GM12878 (cell line): Measurements from ENCODE around the gene C1RL. TPM values are rescaled to one million over a fixed set of nuclear protein-coding genes. Genes with fewer than 3 reads are reported as not detected.

Experiments used
- BCL11A ChIP-seq: IDR thresholded peaks from 2 replicates; pipeline ENCODE4 v1.6.1; 2011; ENCODE audit warnings: low read depth, low read length
- CBFB ChIP-seq: IDR thresholded peaks from 2 replicates; pipeline ENCODE4 v1.6.1; 2016; ENCODE audit warnings: antibody characterized with exemption, low read depth
- FOS ChIP-seq: IDR thresholded peaks from 3 replicates; pipeline ENCODE4 v1.6.1; 2011; ENCODE audit warnings: borderline replicate concordance; ENCODE audit not compliant: insufficient read length; ENCODE audit errors: extremely low read depth
- FOXM1 ChIP-seq: IDR thresholded peaks from 2 replicates; pipeline ENCODE4 v1.6.1; 2012; ENCODE audit warnings: low read depth, mild to moderate bottlenecking, inconsistent platforms, low read length, moderate library complexity
- GABPA ChIP-seq: IDR thresholded peaks from 2 replicates; pipeline ENCODE4 v1.6.1; 2014; ENCODE audit warnings: antibody characterized with exemption, low read depth, mild to moderate bottlenecking, inconsistent platforms
- LARP7 ChIP-seq: fragments of 450-650 bp; IDR thresholded peaks from 2 replicates; pipeline ENCODE4 v1.6.1; 2017; ENCODE audit warnings: mild to moderate bottlenecking
- MXI1 ChIP-seq: fragments of 150-350 bp; IDR thresholded peaks from 2 replicates; pipeline ENCODE4 v1.6.1; 2011; ENCODE audit warnings: low read depth, mild to moderate bottlenecking, inconsistent platforms, low read length, improper control_type of control experiment
- NFIC ChIP-seq: IDR thresholded peaks from 2 replicates; pipeline ENCODE4 v1.6.1; 2012; ENCODE audit warnings: low read depth, mild to moderate bottlenecking, inconsistent platforms, low read length, moderate library complexity
- NFYA ChIP-seq: IDR thresholded peaks from 2 replicates; pipeline ENCODE4 v1.6.1; 2011; ENCODE audit warnings: low read depth, mild to moderate bottlenecking, low read length, improper control_type of control experiment, borderline replicate concordance
- NRF1 ChIP-seq: conservative IDR thresholded peaks from 2 replicates; pipeline ENCODE4 v1.6.1; 2011; ENCODE audit warnings: mild to moderate bottlenecking, low read depth, low read length, improper control_type of control experiment
- PAX8 ChIP-seq: fragments of 450-650 bp; IDR thresholded peaks from 2 replicates; pipeline ENCODE4 v1.6.1; 2017; ENCODE audit warnings: mild to moderate bottlenecking, moderate library complexity
- RBBP5 ChIP-seq: fragments of 200-600 bp; sonication (generic); conservative IDR thresholded peaks from 2 replicates; pipeline ENCODE4 v1.6.1; 2016
- SIX5 ChIP-seq: IDR thresholded peaks from 2 replicates; pipeline ENCODE4 v1.6.1; 2011; ENCODE audit warnings: mild to moderate bottlenecking, low read depth, low read length, moderate library complexity; ENCODE audit not compliant: severe bottlenecking
- SMC3 ChIP-seq: IDR thresholded peaks from 2 replicates; pipeline ENCODE4 v1.6.1; 2011; ENCODE audit warnings: low read length, improper control_type of control experiment, borderline replicate concordance
- SREBF2 ChIP-seq: IDR thresholded peaks from 2 replicates; pipeline ENCODE4 v1.6.1; 2012; ENCODE audit warnings: mild to moderate bottlenecking, low read length
- SRF ChIP-seq, 2 experiments: IDR thresholded peaks; 2 replicates each; pipeline ENCODE4 v1.6.1; 2011; ENCODE audit warnings: low read depth in 2 of 2, low read length in 2 of 2, mild to moderate bottlenecking in 1 of 2, moderate library complexity in 1 of 2
- ZSCAN29 ChIP-seq: fragments of 450-650 bp; IDR thresholded peaks from 2 replicates; pipeline ENCODE4 v1.6.1; 2017; ENCODE audit warnings: mild to moderate bottlenecking, moderate library complexity
- polyA plus RNA-seq, 11 experiments: library from polyadenylated mRNA; depleted of rRNA in 4 of 11; unstranded in 6 of 11; stranded (reverse) in 5 of 11; fragments of >200 nt; fragmentation: Nextera tagmentation in 4 of 11; fragmentation: Illumina TruSeq in 1 of 11; extraction: Ambion mirVana in 4 of 11; extraction: Trizol in 1 of 11; gene quantifications; 1 replicate in 1 of 11; 2 replicates in 10 of 11; pipeline versions ENCODE4 v1.2.1 to v1.2.3, GENCODE V29; 2011 to 2016; ENCODE audit warnings: inconsistent platforms in 2 of 11, missing spikeins in 2 of 11, low read depth in 1 of 11
- total RNA-seq, 4 experiments: library from RNA; depleted of rRNA in 3 of 4; stranded (reverse); fragments of >200 nt in 3 of 4; fragmentation: Illumina TruSeq in 1 of 4; extraction: Trizol in 1 of 4; gene quantifications; 2 replicates each; pipeline versions ENCODE4 v1.2.1 to v1.2.3, GENCODE V29; 2013 to 2021
- TF ChIP-seq, protein P1 (sequence below): IDR thresholded peaks from 2 replicates; pipeline ENCODE4 v1.6.1; 2012; ENCODE audit warnings: low read length, inconsistent platforms
- TF ChIP-seq, protein P2 (sequence below), 3 experiments: IDR thresholded peaks in 2 of 3; conservative IDR thresholded peaks in 1 of 3; 2 replicates each; pipeline ENCODE4 v1.5.1; 2011; ENCODE audit warnings: low read depth in 3 of 3, low read length in 3 of 3, mild to moderate bottlenecking in 3 of 3, control low read depth in 2 of 3, moderate library complexity in 2 of 3, inconsistent platforms in 1 of 3, mixed read lengths in 1 of 3; ENCODE audit not compliant: control insufficient read depth in 2 of 3, insufficient read depth in 1 of 3; ENCODE audit errors: extremely low read depth in 1 of 3
- TF ChIP-seq, protein P3 (sequence below): fragments of 150-350 bp; IDR thresholded peaks from 2 replicates; pipeline ENCODE4 v1.6.1; 2014; ENCODE audit warnings: mild to moderate bottlenecking, low read depth, low read length
- TF ChIP-seq, protein P4 (sequence below): fragments of 450-650 bp; IDR thresholded peaks from 2 replicates; pipeline ENCODE4 v1.6.1; 2017; ENCODE audit warnings: borderline replicate concordance
- TF ChIP-seq, protein P5 (sequence below): fragments of 450-650 bp; IDR thresholded peaks from 2 replicates; pipeline ENCODE4 v1.6.1; 2018; ENCODE audit warnings: mild to moderate bottlenecking, low read depth, moderate library complexity; ENCODE audit not compliant: partially characterized antibody

C1RL gene
- total and polyA plus RNA-seq, 10 of the 15 experiments (the other 5 are each of a cell fraction or from before 2014, with no cell fraction given): 1.3 to 12.8 (median 8.1) TPM

DNA sequence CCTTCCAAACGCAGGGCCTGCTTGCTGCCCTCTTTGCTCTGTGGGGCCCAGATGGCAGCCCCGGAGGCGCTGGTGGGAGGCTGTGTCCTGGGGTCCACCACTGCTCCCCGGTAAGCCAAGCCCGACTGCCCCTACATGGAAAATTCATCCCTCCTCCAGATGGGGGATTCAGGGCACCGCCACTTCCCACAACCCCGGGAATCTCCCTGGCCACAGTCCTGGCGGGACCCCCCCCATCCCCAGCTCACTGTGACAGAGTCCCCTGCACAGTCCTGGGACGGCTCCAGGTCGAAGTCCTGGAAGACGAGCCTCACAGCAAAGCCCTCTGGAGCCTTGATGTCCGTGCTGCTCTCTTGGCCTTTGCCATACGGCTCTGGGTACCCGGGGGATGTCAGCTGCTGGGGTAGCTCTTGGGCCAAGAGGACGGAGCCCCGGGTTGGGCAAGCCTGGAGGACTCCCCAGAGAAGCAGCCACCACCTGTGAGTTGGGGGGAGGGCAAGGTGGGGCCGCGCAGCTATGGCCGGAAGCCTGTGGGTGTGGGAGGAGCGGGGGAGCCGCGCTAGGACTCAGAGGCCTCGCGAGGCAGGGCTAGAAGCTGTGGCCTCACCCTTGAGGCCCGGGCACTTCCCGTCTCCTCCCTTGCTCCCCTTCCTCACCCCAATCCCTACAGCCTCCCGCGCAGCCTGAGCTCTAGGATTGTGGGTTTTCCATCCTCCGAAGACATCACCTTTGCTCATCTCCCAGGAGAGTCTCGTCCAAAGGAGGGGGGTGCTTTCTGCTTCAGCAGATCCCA, 815 bp downstream of the C1RL start (continued):
- TF ChIP-seq BCL11A (peak; percentile 51; the same call in 1 of the 2 replicates), CBFB (peak; percentile 83), PAX8 (no peak), SIX5 (no peak), GABPA (no peak), NRF1 (0 out of 2 replicates have a peak, but pooled peaks have one; percentile 12), FOXM1 (no peak), NFIC (no peak), NFYA (no peak), FOS (no peak), RBBP5 (no peak), SMC3 (no peak), SRF (IDR thresholded peaks at IDR 0.05; ENCODE audit: low read depth in 2 of 2, low read length in 2 of 2) (no peak), ZSCAN29 (no peak), MXI1 (peak; percentile 62), LARP7 (no peak), SREBF2 (no peak)
- TF ChIP-seq, protein P1, sequence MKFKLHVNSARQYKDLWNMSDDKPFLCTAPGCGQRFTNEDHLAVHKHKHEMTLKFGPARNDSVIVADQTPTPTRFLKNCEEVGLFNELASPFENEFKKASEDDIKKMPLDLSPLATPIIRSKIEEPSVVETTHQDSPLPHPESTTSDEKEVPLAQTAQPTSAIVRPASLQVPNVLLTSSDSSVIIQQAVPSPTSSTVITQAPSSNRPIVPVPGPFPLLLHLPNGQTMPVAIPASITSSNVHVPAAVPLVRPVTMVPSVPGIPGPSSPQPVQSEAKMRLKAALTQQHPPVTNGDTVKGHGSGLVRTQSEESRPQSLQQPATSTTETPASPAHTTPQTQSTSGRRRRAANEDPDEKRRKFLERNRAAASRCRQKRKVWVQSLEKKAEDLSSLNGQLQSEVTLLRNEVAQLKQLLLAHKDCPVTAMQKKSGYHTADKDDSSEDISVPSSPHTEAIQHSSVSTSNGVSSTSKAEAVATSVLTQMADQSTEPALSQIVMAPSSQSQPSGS: no peak
- TF ChIP-seq, protein P2, sequence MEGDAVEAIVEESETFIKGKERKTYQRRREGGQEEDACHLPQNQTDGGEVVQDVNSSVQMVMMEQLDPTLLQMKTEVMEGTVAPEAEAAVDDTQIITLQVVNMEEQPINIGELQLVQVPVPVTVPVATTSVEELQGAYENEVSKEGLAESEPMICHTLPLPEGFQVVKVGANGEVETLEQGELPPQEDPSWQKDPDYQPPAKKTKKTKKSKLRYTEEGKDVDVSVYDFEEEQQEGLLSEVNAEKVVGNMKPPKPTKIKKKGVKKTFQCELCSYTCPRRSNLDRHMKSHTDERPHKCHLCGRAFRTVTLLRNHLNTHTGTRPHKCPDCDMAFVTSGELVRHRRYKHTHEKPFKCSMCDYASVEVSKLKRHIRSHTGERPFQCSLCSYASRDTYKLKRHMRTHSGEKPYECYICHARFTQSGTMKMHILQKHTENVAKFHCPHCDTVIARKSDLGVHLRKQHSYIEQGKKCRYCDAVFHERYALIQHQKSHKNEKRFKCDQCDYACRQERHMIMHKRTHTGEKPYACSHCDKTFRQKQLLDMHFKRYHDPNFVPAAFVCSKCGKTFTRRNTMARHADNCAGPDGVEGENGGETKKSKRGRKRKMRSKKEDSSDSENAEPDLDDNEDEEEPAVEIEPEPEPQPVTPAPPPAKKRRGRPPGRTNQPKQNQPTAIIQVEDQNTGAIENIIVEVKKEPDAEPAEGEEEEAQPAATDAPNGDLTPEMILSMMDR (IDR thresholded peaks at IDR 0.05 in 2 of 3, conservative IDR thresholded peaks at IDR 0.05 in 1 of 3; ENCODE audit: control insufficient read depth in 2 of 3, extremely low read depth in 1 of 3, insufficient read depth in 1 of 3, low read depth in 3 of 3, low read length in 3 of 3): no peak
- TF ChIP-seq, protein P3, sequence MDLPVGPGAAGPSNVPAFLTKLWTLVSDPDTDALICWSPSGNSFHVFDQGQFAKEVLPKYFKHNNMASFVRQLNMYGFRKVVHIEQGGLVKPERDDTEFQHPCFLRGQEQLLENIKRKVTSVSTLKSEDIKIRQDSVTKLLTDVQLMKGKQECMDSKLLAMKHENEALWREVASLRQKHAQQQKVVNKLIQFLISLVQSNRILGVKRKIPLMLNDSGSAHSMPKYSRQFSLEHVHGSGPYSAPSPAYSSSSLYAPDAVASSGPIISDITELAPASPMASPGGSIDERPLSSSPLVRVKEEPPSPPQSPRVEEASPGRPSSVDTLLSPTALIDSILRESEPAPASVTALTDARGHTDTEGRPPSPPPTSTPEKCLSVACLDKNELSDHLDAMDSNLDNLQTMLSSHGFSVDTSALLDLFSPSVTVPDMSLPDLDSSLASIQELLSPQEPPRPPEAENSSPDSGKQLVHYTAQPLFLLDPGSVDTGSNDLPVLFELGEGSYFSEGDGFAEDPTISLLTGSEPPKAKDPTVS: no peak
- TF ChIP-seq, protein P4, sequence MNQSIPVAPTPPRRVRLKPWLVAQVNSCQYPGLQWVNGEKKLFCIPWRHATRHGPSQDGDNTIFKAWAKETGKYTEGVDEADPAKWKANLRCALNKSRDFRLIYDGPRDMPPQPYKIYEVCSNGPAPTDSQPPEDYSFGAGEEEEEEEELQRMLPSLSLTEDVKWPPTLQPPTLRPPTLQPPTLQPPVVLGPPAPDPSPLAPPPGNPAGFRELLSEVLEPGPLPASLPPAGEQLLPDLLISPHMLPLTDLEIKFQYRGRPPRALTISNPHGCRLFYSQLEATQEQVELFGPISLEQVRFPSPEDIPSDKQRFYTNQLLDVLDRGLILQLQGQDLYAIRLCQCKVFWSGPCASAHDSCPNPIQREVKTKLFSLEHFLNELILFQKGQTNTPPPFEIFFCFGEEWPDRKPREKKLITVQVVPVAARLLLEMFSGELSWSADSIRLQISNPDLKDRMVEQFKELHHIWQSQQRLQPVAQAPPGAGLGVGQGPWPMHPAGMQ: no peak
- TF ChIP-seq, protein P5, sequence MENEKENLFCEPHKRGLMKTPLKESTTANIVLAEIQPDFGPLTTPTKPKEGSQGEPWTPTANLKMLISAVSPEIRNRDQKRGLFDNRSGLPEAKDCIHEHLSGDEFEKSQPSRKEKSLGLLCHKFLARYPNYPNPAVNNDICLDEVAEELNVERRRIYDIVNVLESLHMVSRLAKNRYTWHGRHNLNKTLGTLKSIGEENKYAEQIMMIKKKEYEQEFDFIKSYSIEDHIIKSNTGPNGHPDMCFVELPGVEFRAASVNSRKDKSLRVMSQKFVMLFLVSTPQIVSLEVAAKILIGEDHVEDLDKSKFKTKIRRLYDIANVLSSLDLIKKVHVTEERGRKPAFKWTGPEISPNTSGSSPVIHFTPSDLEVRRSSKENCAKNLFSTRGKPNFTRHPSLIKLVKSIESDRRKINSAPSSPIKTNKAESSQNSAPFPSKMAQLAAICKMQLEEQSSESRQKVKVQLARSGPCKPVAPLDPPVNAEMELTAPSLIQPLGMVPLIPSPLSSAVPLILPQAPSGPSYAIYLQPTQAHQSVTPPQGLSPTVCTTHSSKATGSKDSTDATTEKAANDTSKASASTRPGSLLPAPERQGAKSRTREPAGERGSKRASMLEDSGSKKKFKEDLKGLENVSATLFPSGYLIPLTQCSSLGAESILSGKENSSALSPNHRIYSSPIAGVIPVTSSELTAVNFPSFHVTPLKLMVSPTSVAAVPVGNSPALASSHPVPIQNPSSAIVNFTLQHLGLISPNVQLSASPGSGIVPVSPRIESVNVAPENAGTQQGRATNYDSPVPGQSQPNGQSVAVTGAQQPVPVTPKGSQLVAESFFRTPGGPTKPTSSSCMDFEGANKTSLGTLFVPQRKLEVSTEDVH: no peak
